ENCODE data around the gene GAPVD1.

DNA sequence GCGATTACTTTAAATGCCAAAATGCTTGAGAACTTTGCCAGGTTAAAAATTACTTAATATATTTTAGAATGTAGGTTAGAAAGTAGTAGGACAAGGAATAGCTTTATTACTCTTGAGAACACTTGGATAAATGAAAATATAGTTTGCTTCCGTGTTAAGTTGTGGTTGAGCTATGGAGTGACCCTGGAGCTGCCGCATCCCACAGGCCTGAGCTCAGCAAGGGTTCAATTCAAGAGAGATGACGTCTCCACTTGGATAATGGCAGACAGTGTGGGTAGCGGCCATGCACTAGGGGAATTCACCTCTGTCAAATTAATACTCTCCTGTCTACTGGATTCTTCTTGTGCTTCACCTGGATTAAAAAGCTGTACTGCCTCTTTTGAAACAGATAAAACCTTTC, 105.0 kb downstream of the GAPVD1 start:
- no peak for TF ChIP-seq POLR2AphosphoS5 (IDR thresholded peaks at IDR 0.05; ENCODE audit: borderline replicate concordance, low read depth, low read length)
- no peak for TF ChIP-seq EZH2 (IDR thresholded peaks at IDR 0.05)
- TF ChIP-seq FOXP2 (optimal IDR thresholded peaks at IDR 0.05; ENCODE audit: control extremely low read depth, extremely low read length, insufficient read depth): no peak

All from SK-N-MC (cell line).